ENCODE data around the gene AFF4. TPM values are rescaled to one million over a fixed set of nuclear protein-coding genes. Genes with fewer than 3 reads are reported as not detected.

AFF4 gene
- total RNA-seq, 1 experiment from 2014 or later = 58.1 TPM

DNA sequence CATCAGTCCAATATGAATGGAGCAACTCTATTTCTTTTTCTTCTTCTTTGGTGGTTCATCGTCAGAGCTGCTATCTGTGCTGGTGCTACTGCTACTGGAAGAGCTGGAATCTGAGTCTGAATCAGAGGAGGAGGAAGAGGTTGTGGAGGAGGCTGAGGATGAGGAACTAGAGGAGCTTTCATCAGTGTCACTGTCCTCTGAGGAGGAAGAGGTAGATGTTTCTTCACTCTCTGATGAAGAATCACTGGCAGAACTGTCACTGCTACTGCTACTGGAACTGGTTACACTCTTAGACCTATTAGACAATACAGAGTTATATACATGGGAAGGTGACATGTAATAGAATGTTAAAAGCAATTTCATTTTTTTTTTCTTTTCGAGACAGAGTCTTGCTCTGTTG, 35.1 kb upstream of the AFF4 start:
- Mint-ChIP-seq H3K27ac (no peak overlapping the region), H3K4me1 (no peaks in the 10 kb centered on the region)
- POLR2A ChIA-PET = no interaction called here

DNA sequence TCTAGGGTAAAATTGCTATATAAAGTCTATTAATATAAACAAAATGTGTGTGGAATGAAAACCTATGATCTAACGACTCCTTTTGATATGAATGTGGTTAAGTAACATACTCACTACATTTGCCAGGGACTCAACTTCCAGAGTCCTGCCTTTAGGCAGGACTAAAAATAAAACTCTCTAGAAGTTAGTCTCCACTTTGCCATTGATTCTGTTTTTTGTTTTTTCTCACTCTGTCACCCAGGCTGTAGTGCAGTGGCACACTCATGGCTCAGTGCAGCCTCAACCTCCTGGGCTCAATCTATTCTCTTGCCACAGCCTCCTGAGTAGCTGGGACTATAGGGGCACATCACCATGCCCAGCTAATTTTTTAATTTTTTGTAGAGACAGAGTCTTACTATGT, 32.9 kb upstream of the AFF4 start:
- H3K36me3 Mint-ChIP-seq = peaks cover 5% of the 10 kb centered on the region; the same call in 1 of the 2 replicates
- no peak overlapping the region for H3K27ac Mint-ChIP-seq
- no peak for DNase-seq (ENCODE audit: low spot score)
- CTCF ChIA-PET = no interaction called here
- ATAC-seq = no peak
- POLR2A ChIA-PET = no interaction called here
- H3K4me1 Mint-ChIP-seq = no peaks in the 10 kb centered on the region
- H3K9me3 Mint-ChIP-seq = no peaks in the 10 kb centered on the region
- no peak for TF ChIP-seq TEAD1 (CRISPR knock-in tag; IDR thresholded peaks at IDR 0.05)
- no peak for TF ChIP-seq ZNF416 (CRISPR knock-in tag; IDR thresholded peaks at IDR 0.05)
- TF ChIP-seq RELA (CRISPR knock-in tag; IDR thresholded peaks at IDR 0.05; ENCODE audit: borderline replicate concordance) = no peak
- no peak for TF ChIP-seq JAZF1 (CRISPR knock-in tag; IDR thresholded peaks at IDR 0.05)
- TF ChIP-seq, protein P1, sequence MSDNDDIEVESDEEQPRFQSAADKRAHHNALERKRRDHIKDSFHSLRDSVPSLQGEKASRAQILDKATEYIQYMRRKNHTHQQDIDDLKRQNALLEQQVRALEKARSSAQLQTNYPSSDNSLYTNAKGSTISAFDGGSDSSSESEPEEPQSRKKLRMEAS (CRISPR knock-in tag; IDR thresholded peaks at IDR 0.05) = no peak
- TF ChIP-seq, protein P2, sequence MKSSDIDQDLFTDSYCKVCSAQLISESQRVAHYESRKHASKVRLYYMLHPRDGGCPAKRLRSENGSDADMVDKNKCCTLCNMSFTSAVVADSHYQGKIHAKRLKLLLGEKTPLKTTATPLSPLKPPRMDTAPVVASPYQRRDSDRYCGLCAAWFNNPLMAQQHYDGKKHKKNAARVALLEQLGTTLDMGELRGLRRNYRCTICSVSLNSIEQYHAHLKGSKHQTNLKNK (CRISPR knock-in tag; IDR thresholded peaks at IDR 0.05) = no peak
- TF ChIP-seq MYBL2 (CRISPR knock-in tag; IDR thresholded peaks at IDR 0.05) = no peak
- H3K4me3 Mint-ChIP-seq = no peak overlapping the region
- no peaks in the 10 kb centered on the region for H3K27me3 Mint-ChIP-seq (ENCODE audit: low read depth)

More for the DNA sequence above, 35.1 kb upstream of the AFF4 start:
- no peak for TF ChIP-seq CBFB (CRISPR knock-in tag; IDR thresholded peaks at IDR 0.05; ENCODE audit: low read depth)
- TF ChIP-seq, protein P3, sequence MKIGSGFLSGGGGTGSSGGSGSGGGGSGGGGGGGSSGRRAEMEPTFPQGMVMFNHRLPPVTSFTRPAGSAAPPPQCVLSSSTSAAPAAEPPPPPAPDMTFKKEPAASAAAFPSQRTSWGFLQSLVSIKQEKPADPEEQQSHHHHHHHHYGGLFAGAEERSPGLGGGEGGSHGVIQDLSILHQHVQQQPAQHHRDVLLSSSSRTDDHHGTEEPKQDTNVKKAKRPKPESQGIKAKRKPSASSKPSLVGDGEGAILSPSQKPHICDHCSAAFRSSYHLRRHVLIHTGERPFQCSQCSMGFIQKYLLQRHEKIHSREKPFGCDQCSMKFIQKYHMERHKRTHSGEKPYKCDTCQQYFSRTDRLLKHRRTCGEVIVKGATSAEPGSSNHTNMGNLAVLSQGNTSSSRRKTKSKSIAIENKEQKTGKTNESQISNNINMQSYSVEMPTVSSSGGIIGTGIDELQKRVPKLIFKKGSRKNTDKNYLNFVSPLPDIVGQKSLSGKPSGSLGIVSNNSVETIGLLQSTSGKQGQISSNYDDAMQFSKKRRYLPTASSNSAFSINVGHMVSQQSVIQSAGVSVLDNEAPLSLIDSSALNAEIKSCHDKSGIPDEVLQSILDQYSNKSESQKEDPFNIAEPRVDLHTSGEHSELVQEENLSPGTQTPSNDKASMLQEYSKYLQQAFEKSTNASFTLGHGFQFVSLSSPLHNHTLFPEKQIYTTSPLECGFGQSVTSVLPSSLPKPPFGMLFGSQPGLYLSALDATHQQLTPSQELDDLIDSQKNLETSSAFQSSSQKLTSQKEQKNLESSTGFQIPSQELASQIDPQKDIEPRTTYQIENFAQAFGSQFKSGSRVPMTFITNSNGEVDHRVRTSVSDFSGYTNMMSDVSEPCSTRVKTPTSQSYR (CRISPR knock-in tag; IDR thresholded peaks at IDR 0.05) = no peak
- no peak for TF ChIP-seq GABPB1 (CRISPR knock-in tag; IDR thresholded peaks at IDR 0.05)
- TF ChIP-seq ATF1 (CRISPR knock-in tag; IDR thresholded peaks at IDR 0.05) = no peak
- TF ChIP-seq, protein P4, sequence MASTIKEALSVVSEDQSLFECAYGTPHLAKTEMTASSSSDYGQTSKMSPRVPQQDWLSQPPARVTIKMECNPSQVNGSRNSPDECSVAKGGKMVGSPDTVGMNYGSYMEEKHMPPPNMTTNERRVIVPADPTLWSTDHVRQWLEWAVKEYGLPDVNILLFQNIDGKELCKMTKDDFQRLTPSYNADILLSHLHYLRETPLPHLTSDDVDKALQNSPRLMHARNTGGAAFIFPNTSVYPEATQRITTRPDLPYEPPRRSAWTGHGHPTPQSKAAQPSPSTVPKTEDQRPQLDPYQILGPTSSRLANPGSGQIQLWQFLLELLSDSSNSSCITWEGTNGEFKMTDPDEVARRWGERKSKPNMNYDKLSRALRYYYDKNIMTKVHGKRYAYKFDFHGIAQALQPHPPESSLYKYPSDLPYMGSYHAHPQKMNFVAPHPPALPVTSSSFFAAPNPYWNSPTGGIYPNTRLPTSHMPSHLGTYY (CRISPR knock-in tag; IDR thresholded peaks at IDR 0.05) = no peak
- TF ChIP-seq TEAD4 (CRISPR knock-in tag; IDR thresholded peaks at IDR 0.05) = no peak
- TF ChIP-seq, protein P5, sequence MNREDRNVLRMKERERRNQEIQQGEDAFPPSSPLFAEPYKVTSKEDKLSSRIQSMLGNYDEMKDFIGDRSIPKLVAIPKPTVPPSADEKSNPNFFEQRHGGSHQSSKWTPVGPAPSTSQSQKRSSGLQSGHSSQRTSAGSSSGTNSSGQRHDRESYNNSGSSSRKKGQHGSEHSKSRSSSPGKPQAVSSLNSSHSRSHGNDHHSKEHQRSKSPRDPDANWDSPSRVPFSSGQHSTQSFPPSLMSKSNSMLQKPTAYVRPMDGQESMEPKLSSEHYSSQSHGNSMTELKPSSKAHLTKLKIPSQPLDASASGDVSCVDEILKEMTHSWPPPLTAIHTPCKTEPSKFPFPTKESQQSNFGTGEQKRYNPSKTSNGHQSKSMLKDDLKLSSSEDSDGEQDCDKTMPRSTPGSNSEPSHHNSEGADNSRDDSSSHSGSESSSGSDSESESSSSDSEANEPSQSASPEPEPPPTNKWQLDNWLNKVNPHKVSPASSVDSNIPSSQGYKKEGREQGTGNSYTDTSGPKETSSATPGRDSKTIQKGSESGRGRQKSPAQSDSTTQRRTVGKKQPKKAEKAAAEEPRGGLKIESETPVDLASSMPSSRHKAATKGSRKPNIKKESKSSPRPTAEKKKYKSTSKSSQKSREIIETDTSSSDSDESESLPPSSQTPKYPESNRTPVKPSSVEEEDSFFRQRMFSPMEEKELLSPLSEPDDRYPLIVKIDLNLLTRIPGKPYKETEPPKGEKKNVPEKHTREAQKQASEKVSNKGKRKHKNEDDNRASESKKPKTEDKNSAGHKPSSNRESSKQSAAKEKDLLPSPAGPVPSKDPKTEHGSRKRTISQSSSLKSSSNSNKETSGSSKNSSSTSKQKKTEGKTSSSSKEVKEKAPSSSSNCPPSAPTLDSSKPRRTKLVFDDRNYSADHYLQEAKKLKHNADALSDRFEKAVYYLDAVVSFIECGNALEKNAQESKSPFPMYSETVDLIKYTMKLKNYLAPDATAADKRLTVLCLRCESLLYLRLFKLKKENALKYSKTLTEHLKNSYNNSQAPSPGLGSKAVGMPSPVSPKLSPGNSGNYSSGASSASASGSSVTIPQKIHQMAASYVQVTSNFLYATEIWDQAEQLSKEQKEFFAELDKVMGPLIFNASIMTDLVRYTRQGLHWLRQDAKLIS (CRISPR knock-in tag; IDR thresholded peaks at IDR 0.05; ENCODE audit: borderline replicate concordance) = no peak
- no peak for TF ChIP-seq TEAD1 (CRISPR knock-in tag; IDR thresholded peaks at IDR 0.05)
- peaks cover 15% of the 10 kb centered on the region for H3K36me3 Mint-ChIP-seq
- ATAC-seq (no peak), DNase-seq (ENCODE audit: low spot score) (no peak)
- CTCF ChIA-PET = no interaction called here
- H3K27me3 Mint-ChIP-seq (ENCODE audit: low read depth) = no peaks in the 10 kb centered on the region
- no peak overlapping the region for H3K4me3 Mint-ChIP-seq
- H3K9me3 Mint-ChIP-seq = no peaks in the 10 kb centered on the region
